Measurements from ENCODE around the gene GET4.

GRCh38 chr7:916291-916941 lies 40.1 kb downstream of the GET4 start:
- TF ChIP-seq CTCF (IDR thresholded peaks at IDR 0.05) (no peak), ZFX (IDR thresholded peaks at IDR 0.05; ENCODE audit: borderline replicate concordance) (no peak)

Data from 22Rv1 (cell line).